ENCODE measurements around the gene DNM2. TPM values are rescaled to one million over a fixed set of nuclear protein-coding genes. Genes with fewer than 3 reads are reported as not detected.

Gene DNM2
- total and polyA plus RNA-seq, 7 experiments from 2014 or later: 49.1 to 340 (median 269) TPM

DNA sequence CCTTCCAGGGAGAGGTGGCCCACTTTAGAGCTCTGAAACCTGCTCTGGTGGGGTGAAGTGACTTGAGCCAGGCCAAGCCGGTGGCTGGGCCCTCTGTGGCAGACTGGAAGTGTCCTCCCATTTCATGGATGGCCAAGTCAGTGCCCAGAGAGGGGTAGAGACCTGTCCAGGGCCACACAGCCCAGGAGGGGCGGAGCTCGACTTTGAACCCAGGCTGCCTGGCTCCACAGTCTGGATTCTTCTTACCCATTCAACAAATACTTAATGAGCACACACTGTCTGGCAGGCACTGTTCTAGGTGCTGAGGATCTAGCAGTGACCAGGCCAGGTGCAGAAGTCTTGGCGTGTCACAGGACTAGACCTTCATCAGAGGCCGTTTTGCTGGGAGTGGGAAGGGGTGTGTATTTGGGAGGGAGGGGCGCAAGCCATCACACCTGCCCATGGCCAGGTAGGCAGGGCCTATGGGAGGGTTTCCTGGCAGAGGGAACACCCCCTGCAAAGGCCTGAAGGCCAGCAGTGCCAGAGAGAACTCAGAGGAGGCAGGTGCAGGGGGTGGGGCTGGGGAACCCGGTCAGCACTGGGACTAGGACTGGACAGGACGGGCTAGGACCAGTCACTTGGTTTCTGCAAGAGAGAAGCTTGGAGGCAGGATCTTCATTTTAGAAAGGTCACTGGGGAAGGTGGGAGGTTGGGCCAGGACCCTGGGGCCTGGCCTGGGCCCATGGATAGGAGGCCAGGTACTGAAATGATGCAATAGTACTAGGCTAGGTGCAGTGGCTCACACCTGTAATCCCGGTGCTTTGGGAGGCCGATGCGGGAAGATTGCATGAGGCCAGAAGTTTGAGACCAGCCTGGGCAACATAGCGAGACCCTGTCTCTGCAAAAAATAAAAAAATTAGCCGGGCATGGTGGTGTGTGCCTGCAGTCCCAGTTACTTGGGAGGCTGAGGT lies 31.8 kb downstream of the DNM2 start:
- Histone ChIP-seq H3K27me3 (ENCODE audit: control insufficient read depth in 2 of 2, insufficient read depth in 2 of 2, low read length in 2 of 2) (no peaks in the 10 kb centered on the region), H3K27ac (ENCODE audit: low read depth, low read length) (peak overlapping the region; percentile 39), H3K36me3 (ENCODE audit: control insufficient read depth in 2 of 3, insufficient read depth in 3 of 3, low read length in 3 of 3) (peaks cover 0 to 5% (median 0%) of the 10 kb centered on the region in 3 experiments), H3K4me3 (ENCODE audit: low read length) (no peak overlapping the region), H3K4me1 (ENCODE audit: control insufficient read depth in 2 of 2, insufficient read depth in 2 of 2, low read length in 2 of 2) (peaks cover 14 to 59% of the 10 kb centered on the region in 2 donors), H3K9me3 (ENCODE audit: control insufficient read depth in 2 of 3, low read length in 3 of 3) (no peaks in the 10 kb centered on the region)
- DNase-seq (no peak), ATAC-seq (no peak)
- POLR2A ChIA-PET: interaction anchor here (0.8 kb wide), 1 partner anchor 10 kb away, joined by 5 read pairs; no protein-coding TSS in a partner anchor
- peaks cover 0 to 5% (median 0%) of the 10 kb centered on the region in 5 donors for H3K36me3 Mint-ChIP-seq
- peaks cover 56 to 90% (median 75%) of the 10 kb centered on the region in 7 donors for H3K4me1 Mint-ChIP-seq
- peaks cover 0 to 1% (median 0%) of the 10 kb centered on the region in 11 donors for H3K9me3 Mint-ChIP-seq
- CTCF ChIA-PET: interaction anchor here (0.6 to 1.7 kb wide), 3 partner anchors 17 to 112 kb away, joined by 3 to 6 read pairs (median 4); partner anchors contain the start of gene DNM2
- intact Hi-C loops (cut with micrococcal nuclease): no loop called here
- H3K27me3 Mint-ChIP-seq: no peaks in the 10 kb centered on the region
- H3K4me3 Mint-ChIP-seq: peak overlapping the region in 5 of 10 donors; percentile 14 to 65 (median 41)
- H3K27ac Mint-ChIP-seq: peak overlapping the region; percentile 14 to 100 (median 96)

DNA sequence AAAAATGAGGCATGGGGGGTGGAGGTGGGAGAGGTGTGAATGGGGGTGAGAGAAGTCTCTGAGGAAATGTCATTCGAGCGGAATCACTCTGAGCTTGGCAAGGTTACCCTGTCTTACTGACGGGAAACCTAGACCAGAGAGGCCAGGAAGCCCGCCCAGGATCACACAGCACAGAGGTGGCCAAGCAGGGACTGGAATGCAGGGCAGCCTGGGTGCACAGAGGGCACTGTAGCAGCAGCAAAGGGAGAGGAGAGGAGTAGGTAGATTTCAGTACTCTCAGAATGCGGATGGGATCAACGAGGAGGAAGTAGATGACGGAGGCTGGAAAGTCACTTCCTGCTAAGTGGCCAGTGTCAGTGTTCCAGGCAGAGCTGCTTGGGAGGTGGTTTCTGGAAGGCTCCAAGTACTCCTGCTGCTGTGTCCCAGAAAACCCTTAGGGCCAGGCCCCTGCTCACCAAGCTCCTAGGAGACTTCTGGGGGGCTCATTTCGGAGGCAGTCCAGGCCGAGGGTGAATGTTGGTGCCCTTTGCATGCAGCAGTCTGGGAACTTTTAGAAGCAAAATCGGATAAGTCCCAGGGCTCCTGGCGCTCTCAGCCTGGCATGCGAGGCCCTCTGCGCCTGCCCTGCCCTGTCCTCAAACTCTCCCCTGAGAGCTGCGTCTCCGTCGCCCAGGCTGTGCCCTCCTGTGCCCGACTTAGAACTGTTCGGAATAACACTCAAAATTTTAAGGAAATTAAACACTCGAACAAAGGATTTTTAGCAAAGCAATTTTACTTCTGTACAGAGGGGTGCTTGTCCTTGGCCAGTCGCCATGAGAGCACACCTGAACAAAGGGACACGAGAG lies 33.5 kb downstream of the DNM2 start:
- H3K4me3 ChIP-seq (ENCODE audit: low read length): no peak overlapping the region
- no peaks in the 10 kb centered on the region for H3K27me3 ChIP-seq (ENCODE audit: control insufficient read depth in 2 of 2, insufficient read depth in 2 of 2, low read length in 2 of 2)
- intact Hi-C loops (cut with micrococcal nuclease): no loop called here
- CTCF ChIA-PET: interaction anchor here (1.7 kb wide), 2 partner anchors 19 to 34 kb away, joined by 4 to 6 read pairs; partner anchors contain the start of gene DNM2
- no peaks in the 10 kb centered on the region for H3K9me3 ChIP-seq (ENCODE audit: control insufficient read depth in 2 of 3, low read length in 3 of 3)
- peak overlapping the region; percentile 8 to 76 (median 50) for H3K4me3 Mint-ChIP-seq
- H3K4me1 Mint-ChIP-seq: peaks cover 54 to 93% (median 78%) of the 10 kb centered on the region in 7 donors
- ATAC-seq (no peak), DNase-seq (no peak)
- peak overlapping the region; percentile 41 for H3K27ac ChIP-seq (ENCODE audit: low read depth, low read length)
- peaks cover 0 to 15% (median 0%) of the 10 kb centered on the region in 5 donors for H3K36me3 Mint-ChIP-seq
- POLR2A ChIA-PET: interaction anchor here (0.5 to 1.6 kb wide), 2 partner anchors 8 to 1466 kb away, joined by 3 to 10 read pairs; no protein-coding TSS in a partner anchor
- H3K27me3 Mint-ChIP-seq: no peaks in the 10 kb centered on the region
- H3K4me1 ChIP-seq (ENCODE audit: control insufficient read depth in 2 of 2, insufficient read depth in 2 of 2, low read length in 2 of 2): peaks cover 23 to 75% of the 10 kb centered on the region in 2 donors
- no peaks in the 10 kb centered on the region for H3K36me3 ChIP-seq (ENCODE audit: control insufficient read depth in 2 of 3, insufficient read depth in 3 of 3, low read length in 3 of 3)
- peak overlapping the region; percentile 71 to 100 (median 96) for H3K27ac Mint-ChIP-seq
- peaks cover 0 to 1% (median 0%) of the 10 kb centered on the region in 11 donors for H3K9me3 Mint-ChIP-seq

DNA sequence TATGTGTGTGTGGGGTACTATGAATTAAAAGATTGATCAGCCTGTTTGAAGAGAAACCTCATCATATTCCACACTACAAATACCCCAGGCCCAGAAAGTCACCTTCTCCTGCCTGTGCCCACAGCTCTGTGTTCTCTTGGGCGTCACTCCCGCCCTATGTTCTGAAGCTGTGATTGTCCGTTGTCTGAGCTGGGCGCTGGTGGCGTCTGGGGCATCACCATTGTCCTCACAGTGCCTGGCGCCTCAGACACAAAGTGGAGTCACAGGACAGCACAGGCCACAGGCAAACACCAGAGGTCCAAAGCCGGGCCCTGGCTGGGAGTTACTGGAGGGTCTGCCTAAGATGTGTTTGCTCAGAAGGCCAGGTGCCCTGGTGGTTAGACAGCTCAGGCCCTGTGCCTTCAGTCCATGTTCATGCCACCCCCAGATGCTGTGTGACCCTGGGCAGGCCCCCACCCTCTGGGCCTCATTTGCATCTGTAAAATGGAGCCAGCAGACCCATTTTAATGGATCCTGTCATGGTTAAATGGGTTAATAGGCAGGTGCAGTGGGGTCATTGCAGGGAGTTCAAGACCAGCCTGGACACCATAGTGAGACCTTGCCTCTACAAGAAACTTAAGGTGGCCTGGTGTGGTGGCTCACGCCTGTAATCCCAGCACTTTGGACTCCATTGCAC lies 34.5 kb downstream of the DNM2 start:
- H3K9me3 ChIP-seq (ENCODE audit: control insufficient read depth in 2 of 3, low read length in 3 of 3): no peaks in the 10 kb centered on the region
- H3K36me3 ChIP-seq (ENCODE audit: control insufficient read depth in 2 of 3, insufficient read depth in 3 of 3, low read length in 3 of 3): no peaks in the 10 kb centered on the region
- DNase-seq (no peak), ATAC-seq (no peak)
- Mint-ChIP-seq H3K9me3 (peaks cover 0 to 1% (median 0%) of the 10 kb centered on the region in 11 donors), H3K4me3 (peak overlapping the region in 6 of 10 donors; percentile 6 to 50 (median 17)), H3K27ac (peak overlapping the region; percentile 71 to 100 (median 96)), H3K36me3 (peaks cover 0 to 20% (median 0%) of the 10 kb centered on the region in 5 donors), H3K27me3 (no peaks in the 10 kb centered on the region), H3K4me1 (peaks cover 54 to 97% (median 83%) of the 10 kb centered on the region in 7 donors)
- ChIA-PET CTCF (no interaction called here), POLR2A (interaction anchor here (1.5 kb wide), 1 partner anchor 35 kb away, joined by 5 read pairs; the partner anchor contains the start of gene DNM2)
- intact Hi-C loops (cut with micrococcal nuclease): no loop called here
- H3K4me3 ChIP-seq (ENCODE audit: low read length): no peak overlapping the region
- H3K4me1 ChIP-seq (ENCODE audit: control insufficient read depth in 2 of 2, insufficient read depth in 2 of 2, low read length in 2 of 2): peaks cover 21 to 80% of the 10 kb centered on the region in 2 donors
- H3K27me3 ChIP-seq (ENCODE audit: control insufficient read depth in 2 of 2, insufficient read depth in 2 of 2, low read length in 2 of 2): no peaks in the 10 kb centered on the region
- peak overlapping the region; percentile 41 for H3K27ac ChIP-seq (ENCODE audit: low read depth, low read length)

GRCh38 chr19:10752913-10753704 lies 35.2 kb downstream of the DNM2 start:
- H3K4me3 Mint-ChIP-seq: peak overlapping the region in 2 of 10 donors; percentile 30 to 48
- DNase-seq (peak in 3 of 9 donors; percentile 22 to 45 (median 36)), ATAC-seq (no peak)
- POLR2A ChIA-PET: interaction anchor here (1.3 to 1.5 kb wide), 2 partner anchors 9 to 36 kb away, joined by 4 to 5 read pairs; partner anchors contain the start of gene DNM2
- no peaks in the 10 kb centered on the region for H3K9me3 ChIP-seq (ENCODE audit: control insufficient read depth in 2 of 3, low read length in 3 of 3)
- H3K36me3 ChIP-seq (ENCODE audit: control insufficient read depth in 2 of 3, insufficient read depth in 3 of 3, low read length in 3 of 3): no peaks in the 10 kb centered on the region
- no peak overlapping the region for H3K4me3 ChIP-seq (ENCODE audit: low read length)
- H3K9me3 Mint-ChIP-seq: peaks cover 0 to 1% (median 0%) of the 10 kb centered on the region in 11 donors
- intact Hi-C loops (cut with micrococcal nuclease): no loop called here
- H3K4me1 Mint-ChIP-seq: peaks cover 50 to 97% (median 81%) of the 10 kb centered on the region in 7 donors
- H3K36me3 Mint-ChIP-seq: peaks cover 0 to 22% (median 0%) of the 10 kb centered on the region in 5 donors
- H3K27me3 ChIP-seq (ENCODE audit: control insufficient read depth in 2 of 2, insufficient read depth in 2 of 2, low read length in 2 of 2): no peaks in the 10 kb centered on the region
- CTCF ChIA-PET: no interaction called here
- H3K27me3 Mint-ChIP-seq: no peaks in the 10 kb centered on the region
- H3K27ac Mint-ChIP-seq: peak overlapping the region; percentile 74 to 100 (median 96)
- peaks cover 21 to 74% of the 10 kb centered on the region in 2 donors for H3K4me1 ChIP-seq (ENCODE audit: control insufficient read depth in 2 of 2, insufficient read depth in 2 of 2, low read length in 2 of 2)
- peak overlapping the region; percentile 73 for H3K27ac ChIP-seq (ENCODE audit: low read depth, low read length)

GRCh38 chr19:10756371-10756770 lies 38.5 kb downstream of the DNM2 start:
- ATAC-seq (no peak), DNase-seq (no peak)
- no peak overlapping the region for H3K4me3 ChIP-seq (ENCODE audit: low read length)
- Mint-ChIP-seq H3K4me1 (peaks cover 52 to 92% (median 83%) of the 10 kb centered on the region in 7 donors), H3K27me3 (peaks cover 0 to 2% (median 0%) of the 10 kb centered on the region in 5 donors), H3K9me3 (peaks cover 0 to 5% (median 0%) of the 10 kb centered on the region in 11 donors), H3K27ac (peak overlapping the region; percentile 72 to 100 (median 97)), H3K36me3 (peaks cover under 1 to 45% (median 8%) of the 10 kb centered on the region in 5 donors), H3K4me3 (peak overlapping the region in 8 of 10 donors; percentile 18 to 79 (median 62))
- peaks cover 1 to 3% (median 2%) of the 10 kb centered on the region in 3 experiments for H3K36me3 ChIP-seq (ENCODE audit: control insufficient read depth in 2 of 3, insufficient read depth in 3 of 3, low read length in 3 of 3)
- intact Hi-C loops (cut with micrococcal nuclease): loop anchor here in 1 of 2 donors (5.0 kb wide), 1 partner anchor 189 kb away; the partner anchor contains the start of genes CDKN2D and KRI1
- H3K27ac ChIP-seq (ENCODE audit: low read depth, low read length): peak overlapping the region; percentile 58
- H3K27me3 ChIP-seq (ENCODE audit: control insufficient read depth in 2 of 2, insufficient read depth in 2 of 2, low read length in 2 of 2): no peaks in the 10 kb centered on the region
- ChIA-PET POLR2A (interaction anchor here (0.6 to 1.3 kb wide), 4 partner anchors 25 to 80 kb away, joined by 3 to 5 read pairs (median 4); partner anchors contain the start of gene TMED1), CTCF (interaction anchor here (2.6 kb wide), 1 partner anchor 39 kb away, joined by 7 read pairs; the partner anchor contains the start of gene DNM2)
- peaks cover 36 to 71% of the 10 kb centered on the region in 2 donors for H3K4me1 ChIP-seq (ENCODE audit: control insufficient read depth in 2 of 2, insufficient read depth in 2 of 2, low read length in 2 of 2)
- H3K9me3 ChIP-seq (ENCODE audit: control insufficient read depth in 2 of 3, low read length in 3 of 3): no peaks in the 10 kb centered on the region
